ENCODE measurements around the gene CNOT2. TPM values are rescaled to one million over a fixed set of nuclear protein-coding genes. Genes with fewer than 3 reads are reported as not detected.

Gene CNOT2
- total RNA-seq, 1 donor: 153 TPM

DNA sequence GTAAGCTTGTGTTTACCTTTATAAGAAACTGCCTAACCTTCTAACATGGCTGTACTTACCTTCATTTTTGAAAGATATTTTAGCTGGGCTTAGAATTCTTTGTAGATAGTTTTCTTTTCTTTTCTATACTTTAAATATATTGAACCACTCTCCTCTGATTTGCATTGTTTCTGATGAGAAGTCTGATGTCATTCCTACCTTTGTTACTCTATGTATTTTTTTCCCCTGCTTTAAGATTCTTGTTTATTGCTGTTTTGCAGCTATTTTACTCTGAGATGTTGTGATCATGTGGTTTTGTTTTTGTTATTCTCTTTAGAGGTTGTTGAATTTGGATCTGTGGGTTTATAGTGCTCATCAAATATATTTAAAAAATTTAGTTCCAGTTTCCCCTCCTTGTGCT, 31.8 kb downstream of the CNOT2 start:
- Histone ChIP-seq H4K20me1 (ENCODE audit: insufficient read depth, low read length) (peaks cover 14% of the 10 kb centered on the region), H3K4me3 (ENCODE audit: insufficient read depth, low read length) (no peak overlapping the region)
- TF ChIP-seq, protein P1, sequence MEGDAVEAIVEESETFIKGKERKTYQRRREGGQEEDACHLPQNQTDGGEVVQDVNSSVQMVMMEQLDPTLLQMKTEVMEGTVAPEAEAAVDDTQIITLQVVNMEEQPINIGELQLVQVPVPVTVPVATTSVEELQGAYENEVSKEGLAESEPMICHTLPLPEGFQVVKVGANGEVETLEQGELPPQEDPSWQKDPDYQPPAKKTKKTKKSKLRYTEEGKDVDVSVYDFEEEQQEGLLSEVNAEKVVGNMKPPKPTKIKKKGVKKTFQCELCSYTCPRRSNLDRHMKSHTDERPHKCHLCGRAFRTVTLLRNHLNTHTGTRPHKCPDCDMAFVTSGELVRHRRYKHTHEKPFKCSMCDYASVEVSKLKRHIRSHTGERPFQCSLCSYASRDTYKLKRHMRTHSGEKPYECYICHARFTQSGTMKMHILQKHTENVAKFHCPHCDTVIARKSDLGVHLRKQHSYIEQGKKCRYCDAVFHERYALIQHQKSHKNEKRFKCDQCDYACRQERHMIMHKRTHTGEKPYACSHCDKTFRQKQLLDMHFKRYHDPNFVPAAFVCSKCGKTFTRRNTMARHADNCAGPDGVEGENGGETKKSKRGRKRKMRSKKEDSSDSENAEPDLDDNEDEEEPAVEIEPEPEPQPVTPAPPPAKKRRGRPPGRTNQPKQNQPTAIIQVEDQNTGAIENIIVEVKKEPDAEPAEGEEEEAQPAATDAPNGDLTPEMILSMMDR (IDR thresholded peaks at IDR 0.05; ENCODE audit: extremely low read depth, low read depth, low read length): no peak

GRCh38 chr12:70277973-70278372, 34.7 kb downstream of the CNOT2 start:
- peaks cover 86% of the 10 kb centered on the region for H3K79me2 ChIP-seq (ENCODE audit: insufficient read depth, low read length)
- peaks cover 22% of the 10 kb centered on the region for H4K20me1 ChIP-seq (ENCODE audit: insufficient read depth, low read length)

More for the DNA sequence above, 31.8 kb downstream of the CNOT2 start:
- no peak overlapping the region for H3K27ac ChIP-seq (ENCODE audit: low read depth, low read length)
- no peak overlapping the region for H3K4me2 ChIP-seq (ENCODE audit: insufficient read depth, low read length)
- no peak for DNase-seq (ENCODE audit: insufficient read length, low spot score, missing footprints)
- peaks cover 3% of the 10 kb centered on the region for H3K36me3 ChIP-seq (ENCODE audit: insufficient read depth, low read length)
- no peak overlapping the region for H2AFZ ChIP-seq (ENCODE audit: low read length)
- no peaks in the 10 kb centered on the region for H3K9me3 ChIP-seq (ENCODE audit: low read depth, low read length)
- peaks cover 97% of the 10 kb centered on the region for H3K79me2 ChIP-seq (ENCODE audit: insufficient read depth, low read length)
- H3K4me1 ChIP-seq (ENCODE audit: insufficient read depth, low read length): no peaks in the 10 kb centered on the region
- H3K27me3 ChIP-seq (ENCODE audit: insufficient read depth, low read length): no peaks in the 10 kb centered on the region

DNA sequence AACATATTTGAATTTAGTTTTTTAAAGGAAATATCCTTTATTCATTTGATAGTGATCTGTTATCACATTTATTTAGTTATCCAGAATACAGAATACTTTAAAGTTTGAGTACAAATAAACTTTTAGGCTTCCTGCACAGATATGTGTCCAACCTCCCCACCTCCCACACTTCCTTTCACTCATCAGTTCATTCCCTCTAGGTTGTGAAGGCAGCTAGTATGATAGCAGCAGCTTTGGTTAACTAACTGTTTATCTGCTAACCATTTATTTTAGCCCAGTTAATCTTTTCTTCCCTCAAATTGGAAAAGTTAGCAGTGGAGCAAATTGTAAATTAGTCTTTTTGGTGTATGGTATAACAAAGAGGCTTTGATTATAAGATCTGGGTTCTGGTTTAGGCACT, 35.7 kb downstream of the CNOT2 start:
- peaks cover 21% of the 10 kb centered on the region for H4K20me1 ChIP-seq (ENCODE audit: insufficient read depth, low read length)

More at GRCh38 chr12:70277973-70278372, 34.7 kb downstream of the CNOT2 start:
- TF ChIP-seq, protein P1 (IDR thresholded peaks at IDR 0.05; ENCODE audit: extremely low read depth, low read depth, low read length): no peak
- no peak overlapping the region for H3K4me3 ChIP-seq (ENCODE audit: insufficient read depth, low read length)
- H2AFZ ChIP-seq (ENCODE audit: low read length): no peak overlapping the region
- no peak overlapping the region for H3K4me2 ChIP-seq (ENCODE audit: insufficient read depth, low read length)
- no peaks in the 10 kb centered on the region for H3K9me3 ChIP-seq (ENCODE audit: low read depth, low read length)
- H3K27ac ChIP-seq (ENCODE audit: low read depth, low read length): no peak overlapping the region
- no peaks in the 10 kb centered on the region for H3K4me1 ChIP-seq (ENCODE audit: insufficient read depth, low read length)
- no peak for DNase-seq (ENCODE audit: insufficient read length, low spot score, missing footprints)
- H3K27me3 ChIP-seq (ENCODE audit: insufficient read depth, low read length): no peaks in the 10 kb centered on the region
- peaks cover 5% of the 10 kb centered on the region for H3K36me3 ChIP-seq (ENCODE audit: insufficient read depth, low read length)

DNA sequence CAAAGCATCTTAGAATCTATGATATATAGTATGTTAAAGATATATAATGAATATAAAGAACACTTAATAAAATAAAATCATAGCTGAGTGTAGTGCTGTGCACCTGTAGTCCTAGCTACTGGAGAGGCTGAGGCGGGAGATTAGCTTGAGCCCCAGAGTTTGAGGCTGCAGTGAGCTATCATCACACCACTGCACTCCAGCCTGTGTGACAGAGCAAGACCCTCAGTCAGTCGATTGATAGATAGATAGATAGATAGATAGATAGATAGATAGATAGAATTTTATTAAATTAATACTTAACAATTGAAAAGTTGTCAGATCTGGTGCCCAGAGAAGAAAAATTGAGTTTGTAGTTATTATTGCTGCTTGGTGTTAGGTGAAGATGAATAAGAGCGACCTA, 40.0 kb downstream of the CNOT2 start:
- Histone ChIP-seq H3K4me2 (ENCODE audit: insufficient read depth, low read length) (no peak overlapping the region), H2AFZ (ENCODE audit: low read length) (no peak overlapping the region), H4K20me1 (ENCODE audit: insufficient read depth, low read length) (peaks cover 15% of the 10 kb centered on the region), H3K9me3 (ENCODE audit: low read depth, low read length) (no peaks in the 10 kb centered on the region), H3K4me1 (ENCODE audit: insufficient read depth, low read length) (no peaks in the 10 kb centered on the region), H3K27me3 (ENCODE audit: insufficient read depth, low read length) (no peaks in the 10 kb centered on the region), H3K4me3 (ENCODE audit: insufficient read depth, low read length) (no peak overlapping the region), H3K36me3 (ENCODE audit: insufficient read depth, low read length) (peaks cover 15% of the 10 kb centered on the region), H3K27ac (ENCODE audit: low read depth, low read length) (no peak overlapping the region), H3K79me2 (ENCODE audit: insufficient read depth, low read length) (peaks cover 67% of the 10 kb centered on the region)
- no peak for DNase-seq (ENCODE audit: insufficient read length, low spot score, missing footprints)
- TF ChIP-seq, protein P1 (IDR thresholded peaks at IDR 0.05; ENCODE audit: extremely low read depth, low read depth, low read length): no peak

More for the DNA sequence above, 35.7 kb downstream of the CNOT2 start:
- H3K4me2 ChIP-seq (ENCODE audit: insufficient read depth, low read length): no peak overlapping the region
- no peaks in the 10 kb centered on the region for H3K9me3 ChIP-seq (ENCODE audit: low read depth, low read length)
- no peak overlapping the region for H3K4me3 ChIP-seq (ENCODE audit: insufficient read depth, low read length)
- no peaks in the 10 kb centered on the region for H3K27me3 ChIP-seq (ENCODE audit: insufficient read depth, low read length)
- DNase-seq (ENCODE audit: insufficient read length, low spot score, missing footprints): no peak
- no peak overlapping the region for H3K27ac ChIP-seq (ENCODE audit: low read depth, low read length)
- H3K4me1 ChIP-seq (ENCODE audit: insufficient read depth, low read length): no peaks in the 10 kb centered on the region
- peaks cover 5% of the 10 kb centered on the region for H3K36me3 ChIP-seq (ENCODE audit: insufficient read depth, low read length)
- no peak overlapping the region for H2AFZ ChIP-seq (ENCODE audit: low read length)
- TF ChIP-seq, protein P1 (IDR thresholded peaks at IDR 0.05; ENCODE audit: extremely low read depth, low read depth, low read length): no peak
- peaks cover 82% of the 10 kb centered on the region for H3K79me2 ChIP-seq (ENCODE audit: insufficient read depth, low read length)

All from osteoblast (primary cell).